GM12891 (cell line): ENCODE data around the gene PSME3.

Experiments used
- POLR2A ChIP-seq: IDR thresholded peaks from 2 replicates; pipeline ENCODE4 v1.6.1; 2011; ENCODE audit warnings: low read depth, low read length, control low read depth
- POLR2AphosphoS5 ChIP-seq: IDR thresholded peaks from 2 replicates; pipeline ENCODE4 v1.6.1; 2011; ENCODE audit warnings: low read depth, low read length, control low read depth
- SPI1 ChIP-seq: IDR thresholded peaks from 2 replicates; pipeline ENCODE4 v1.6.1; 2011; ENCODE audit warnings: low read depth, low read length, control low read depth
- TAF1 ChIP-seq: IDR thresholded peaks from 2 replicates; pipeline ENCODE4 v1.6.1; 2011; ENCODE audit warnings: low read depth, low read length, control low read depth

GRCh38 chr17:42853968-42854790 is 21.0 kb downstream of the PSME3 start:
- no peak for TF ChIP-seq POLR2A
- TF ChIP-seq POLR2AphosphoS5, result no peak
- no peak for TF ChIP-seq TAF1
- no peak for TF ChIP-seq SPI1
